AG08395 (cell line): ENCODE data around the gene SORCS2.
"Not testable (repeated sequence)": the region's sequence is repeated elsewhere in the genome, so short reads cannot be mapped to it uniquely, and the experiment has no call there.

Experiments used
- DNase-seq: peaks from one replicate; pipeline ENCODE4 v3.0.0; 2012; ENCODE audit warnings: mixed read lengths, low spot score

SORCS2 gene

GRCh38 chr4:7585768-7586167 lies 393.4 kb downstream of the SORCS2 start:
- no peak for DNase-seq

DNA sequence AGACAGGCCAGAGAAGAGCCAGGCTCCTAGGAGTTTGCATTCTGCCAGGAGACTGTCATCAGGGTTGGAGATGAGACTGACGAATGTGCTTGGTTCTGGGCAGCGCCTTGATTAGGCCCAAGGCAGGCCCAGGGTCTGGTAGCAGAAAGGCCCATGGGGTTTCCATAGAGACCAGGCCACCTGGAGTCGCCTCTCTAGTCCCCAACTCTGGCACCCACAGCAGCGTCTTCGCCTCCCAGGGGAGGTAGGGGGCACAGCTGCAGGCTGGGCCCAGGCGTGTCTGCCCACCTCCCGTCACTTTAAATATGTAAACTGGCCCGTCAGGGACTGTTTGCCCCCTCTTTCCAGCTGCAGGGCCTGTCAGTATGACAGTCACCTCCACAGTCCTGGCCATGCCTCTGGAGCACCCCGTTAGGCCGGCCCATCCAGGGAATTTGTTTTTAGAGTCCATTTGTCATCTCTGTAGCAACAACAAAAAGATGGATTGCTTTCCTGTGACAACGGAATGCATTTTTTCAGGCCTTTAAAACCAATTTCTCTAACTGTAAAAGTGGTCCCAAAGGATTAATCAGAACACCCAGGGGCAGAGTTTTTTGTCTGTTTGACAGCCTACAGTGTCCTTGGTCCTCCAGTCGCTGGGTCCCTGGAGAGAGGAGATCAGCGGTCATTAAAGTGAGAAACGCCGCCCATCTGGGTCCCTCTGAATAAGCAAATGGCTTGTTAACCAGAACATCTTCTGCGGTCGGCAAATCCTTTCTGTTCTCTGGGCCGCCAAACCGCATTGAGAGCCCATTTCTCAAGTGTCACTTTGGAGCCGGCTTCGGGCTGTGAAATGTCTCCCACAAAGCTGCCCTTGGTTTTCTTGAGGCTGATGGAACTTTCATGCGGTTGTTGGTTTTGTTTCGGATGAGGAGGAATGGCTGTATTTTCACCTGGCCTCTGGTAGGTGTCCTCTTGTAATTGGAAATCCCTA lies 395.4 kb downstream of the SORCS2 start:
- DNase-seq: no peak

DNA sequence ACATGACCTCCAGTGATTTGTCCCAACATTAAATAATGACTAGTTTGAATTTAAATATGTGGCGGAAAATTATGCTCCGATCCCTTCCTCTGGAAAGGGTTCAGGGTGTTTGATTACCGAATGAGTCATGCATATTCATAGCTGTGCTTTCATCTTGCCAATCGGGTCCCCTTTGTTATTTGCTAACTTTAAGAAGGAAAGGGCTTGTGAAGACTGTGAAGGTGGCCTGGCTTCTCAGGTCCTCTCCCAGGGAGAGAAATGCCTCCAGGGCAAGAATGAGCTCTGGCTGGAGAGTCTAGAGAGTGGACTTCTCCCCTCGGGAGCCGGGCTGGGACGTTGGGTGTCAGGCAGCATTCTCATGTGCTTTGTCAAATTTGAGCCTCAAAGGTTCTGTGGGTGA lies 397.9 kb downstream of the SORCS2 start:
- DNase-seq: no peak

DNA sequence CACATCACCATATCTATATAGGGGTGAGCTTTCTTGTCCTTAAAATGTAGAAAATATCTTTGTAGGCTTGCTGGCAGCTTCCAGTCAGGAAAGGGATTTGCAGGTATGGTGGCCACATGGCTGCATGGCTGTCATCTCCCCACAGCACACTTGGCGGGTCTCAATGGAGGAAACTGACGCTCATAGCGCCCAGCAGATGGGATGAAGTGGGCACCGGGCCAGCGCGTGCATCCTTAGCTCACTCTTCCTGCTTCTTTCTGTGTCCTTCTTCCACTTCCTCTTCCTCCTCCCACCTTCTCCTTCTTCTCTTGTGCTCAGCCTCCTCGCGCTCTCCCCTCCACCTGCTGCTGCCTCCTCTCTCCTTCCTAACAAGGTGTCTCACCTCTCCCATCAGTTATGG lies 398.6 kb downstream of the SORCS2 start:
- DNase-seq: no peak

DNA sequence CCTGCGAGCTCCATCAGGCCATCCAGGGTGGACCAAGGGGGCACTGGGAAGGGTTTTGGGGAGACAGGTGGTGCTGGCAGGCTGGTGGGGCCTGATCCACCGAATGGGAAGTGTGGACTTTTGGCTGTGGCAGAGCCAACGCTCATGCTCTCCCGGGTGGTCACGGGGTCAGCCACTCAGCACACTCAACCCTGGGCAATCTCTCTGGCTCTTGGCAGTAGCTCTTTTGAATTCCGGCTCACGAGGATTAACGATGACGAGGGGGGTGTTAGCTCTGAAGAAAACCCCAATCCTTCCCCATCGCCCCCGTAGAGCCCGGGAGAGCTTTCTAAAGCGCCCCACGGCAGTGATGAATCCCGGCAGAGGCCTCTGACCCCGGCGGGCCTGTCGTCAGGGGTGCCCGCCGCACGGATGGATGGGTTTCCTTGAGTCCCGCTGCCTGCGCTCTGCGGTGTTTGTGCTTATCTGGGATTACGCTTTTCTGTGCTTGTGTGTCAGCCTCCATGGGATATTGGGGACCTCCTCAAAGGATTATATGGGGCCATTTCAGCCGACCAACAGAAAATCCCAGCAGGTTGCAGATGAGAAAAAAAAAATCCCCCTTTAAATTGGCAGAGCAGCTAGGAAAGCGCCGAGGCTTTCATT lies 399.2 kb downstream of the SORCS2 start:
- DNase-seq: no peak

DNA sequence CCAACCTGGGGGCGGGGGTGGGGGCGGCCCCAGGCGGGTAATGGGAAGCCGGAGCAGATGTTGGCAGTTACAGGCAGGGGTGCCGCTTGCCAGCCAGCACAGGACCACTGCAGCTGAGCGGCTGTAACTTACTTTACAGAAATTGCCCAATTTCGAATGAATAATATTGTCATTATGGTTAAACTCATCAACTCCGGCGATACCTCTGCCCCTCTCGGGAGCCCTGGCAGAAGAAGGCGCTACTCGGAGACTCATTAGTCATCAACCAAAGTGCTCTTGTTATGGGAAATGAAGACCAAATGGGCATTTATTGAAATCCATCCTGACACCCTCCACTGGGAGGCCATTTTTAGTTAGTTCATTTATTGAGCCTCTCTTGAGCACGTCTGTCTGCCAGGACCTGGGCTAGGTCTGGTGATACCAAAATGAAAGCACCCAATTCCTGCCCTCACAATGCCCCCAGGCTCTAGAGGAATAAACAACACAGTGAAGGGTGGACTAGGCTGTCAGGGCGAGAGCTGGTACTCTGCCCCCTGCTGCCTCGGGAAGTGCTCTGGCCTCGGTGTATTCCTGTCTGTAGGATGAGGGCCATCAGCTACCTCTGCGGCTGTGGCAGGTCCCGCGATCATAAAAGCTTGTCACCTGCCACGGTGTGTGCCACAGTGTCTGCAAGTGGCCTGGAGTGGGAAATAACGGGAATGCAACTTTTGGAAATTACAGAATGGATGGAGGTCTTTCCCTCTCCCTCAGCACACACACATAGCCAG lies 401.5 kb downstream of the SORCS2 start:
- DNase-seq: no peak

DNA sequence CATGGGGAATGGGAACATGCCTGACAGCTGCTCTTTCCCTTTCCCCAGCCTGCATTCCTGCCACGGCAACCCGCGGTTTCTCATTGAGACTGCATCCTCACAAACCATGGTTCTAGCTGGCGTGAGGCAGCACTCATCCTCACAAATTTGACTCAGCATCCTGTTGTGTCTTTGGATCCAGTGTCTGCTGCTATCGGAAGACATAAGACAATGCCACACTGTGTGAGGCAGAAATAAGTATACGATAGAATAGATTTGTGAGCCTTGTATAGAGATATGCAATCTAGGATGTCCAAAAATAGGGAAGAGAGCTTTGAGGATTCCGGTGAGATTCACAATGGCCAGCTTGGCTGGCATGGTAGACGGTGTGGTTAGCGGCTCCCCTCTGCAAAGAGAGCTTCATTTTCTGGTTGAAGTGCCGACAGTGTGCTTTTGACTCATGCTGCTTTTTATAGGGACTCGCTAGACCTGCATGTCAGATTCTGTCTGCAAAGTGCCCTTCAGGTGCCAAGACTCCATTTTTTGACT lies 403.7 kb downstream of the SORCS2 start:
- DNase-seq: no peak

GRCh38 chr4:7596918-7597606 lies 404.7 kb downstream of the SORCS2 start:
- no peak for DNase-seq

GRCh38 chr4:7598939-7599790 lies 406.8 kb downstream of the SORCS2 start:
- DNase-seq: no peak

DNA sequence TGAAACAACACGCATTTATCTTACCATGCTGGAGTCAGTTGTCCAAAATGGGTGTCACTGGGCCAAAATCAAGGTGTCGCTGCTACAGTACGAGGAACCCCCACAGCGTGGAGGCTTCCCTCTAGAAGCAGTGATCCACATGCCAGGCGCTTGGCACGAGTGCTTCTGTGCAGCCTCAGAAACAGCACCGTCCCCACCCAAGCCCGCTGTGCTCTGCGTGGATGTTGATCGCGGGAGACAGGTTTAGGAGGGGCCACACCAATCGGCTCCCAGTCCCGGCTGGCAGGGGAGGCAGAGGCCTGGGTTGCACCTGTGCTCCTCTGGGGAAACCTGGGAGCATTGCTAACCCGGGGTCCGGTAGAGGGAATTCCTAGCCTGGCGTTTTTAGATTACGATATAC lies 407.9 kb downstream of the SORCS2 start:
- no peak for DNase-seq

DNA sequence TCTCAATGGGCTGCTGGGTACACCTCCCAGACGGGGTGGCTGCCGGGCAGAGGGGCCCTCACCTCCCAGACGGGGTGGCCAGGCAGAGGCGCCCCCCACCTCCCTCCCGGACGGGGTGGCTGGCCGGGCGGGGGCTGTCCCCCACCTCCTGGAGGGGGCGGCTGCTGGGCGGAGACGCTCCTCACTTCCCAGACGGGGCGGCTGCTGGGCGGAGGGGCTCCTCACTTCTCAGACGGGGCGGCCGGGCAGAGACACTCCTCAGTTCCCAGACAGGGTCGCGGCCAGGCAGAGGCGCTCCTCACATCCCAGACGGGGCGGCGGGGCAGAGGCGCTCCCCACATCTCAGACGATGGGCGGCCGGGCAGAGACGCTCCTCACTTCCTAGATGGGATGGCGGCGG lies 409.8 kb downstream of the SORCS2 start:
- not testable (repeated sequence) for DNase-seq

GRCh38 chr4:7607156-7607910 lies 415.0 kb downstream of the SORCS2 start:
- DNase-seq: peak; percentile 72

GRCh38 chr4:7608046-7608445 lies 415.7 kb downstream of the SORCS2 start:
- DNase-seq: no peak

- no peak for DNase-seq
Observed at GRCh38 chr4:7609316-7609715, 417.0 kb downstream of the SORCS2 start.

- no peak for DNase-seq
Observed at GRCh38 chr4:7610022-7610670, 417.8 kb downstream of the SORCS2 start.

- DNase-seq: no peak
Observed at GRCh38 chr4:7610841-7611240, 418.5 kb downstream of the SORCS2 start.

DNA sequence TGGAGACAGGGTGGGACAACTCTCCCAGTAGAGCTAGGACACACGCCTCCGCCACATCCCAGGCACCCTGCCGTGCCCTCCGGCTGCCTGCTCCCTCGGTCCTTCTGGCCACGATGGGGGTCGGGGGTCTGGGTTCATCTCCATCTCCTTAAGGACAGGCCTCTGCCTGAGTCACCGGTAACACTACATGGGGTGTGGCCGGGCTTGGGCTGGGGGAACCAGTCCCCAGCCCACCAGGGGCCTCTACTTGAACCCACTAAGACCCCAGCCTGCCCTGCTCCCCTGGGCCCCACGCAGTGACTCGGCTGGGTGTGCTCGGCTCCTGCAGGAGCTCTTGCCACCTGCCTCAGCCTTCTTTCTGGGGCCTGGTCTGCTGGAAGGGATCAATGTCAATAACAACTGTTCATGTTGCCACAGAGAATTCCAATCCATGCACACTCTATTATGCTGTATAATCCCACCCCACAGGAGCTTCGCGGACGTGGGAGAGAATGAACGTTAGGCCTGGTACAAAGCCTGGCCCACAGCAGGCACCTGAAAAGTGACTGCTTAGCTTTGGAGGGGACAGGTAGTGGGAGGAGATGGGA lies 420.1 kb downstream of the SORCS2 start:
- DNase-seq: no peak

DNA sequence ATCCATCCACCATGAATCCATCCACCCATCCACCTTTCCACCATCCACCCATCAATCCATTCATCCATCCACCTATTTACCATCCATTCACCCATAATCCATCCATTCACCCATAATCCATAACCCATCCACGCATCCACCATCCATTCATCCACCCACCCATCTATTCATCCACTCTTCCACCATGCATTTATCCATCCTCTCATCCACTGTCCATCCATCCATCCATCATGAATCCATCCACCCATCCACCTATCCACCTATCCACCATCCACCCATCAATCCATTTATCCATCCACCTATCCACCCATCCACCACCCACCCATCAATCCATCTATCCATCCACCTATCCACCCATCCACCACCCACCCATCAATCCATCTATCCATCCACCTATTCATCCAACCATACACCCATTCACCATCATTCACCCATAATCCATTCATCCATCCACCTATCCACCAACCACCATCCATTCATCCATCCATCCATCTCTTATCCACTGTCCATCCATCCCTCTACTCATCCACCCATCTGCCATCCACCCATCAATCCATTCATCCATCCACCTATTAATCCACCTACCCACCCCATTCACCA lies 422.1 kb downstream of the SORCS2 start:
- DNase-seq: no peak

GRCh38 chr4:7616193-7616592 lies 423.9 kb downstream of the SORCS2 start:
- DNase-seq: no peak
